ENCODE results near the gene UBR3.

Gene UBR3

GRCh38 chr2:170052151-170052550 lies 224.9 kb downstream of the UBR3 start:
- no peak for DNase-seq (ENCODE audit: low spot score)

GRCh38 chr2:170054997-170055396 lies 227.7 kb downstream of the UBR3 start:
- no peak for DNase-seq (ENCODE audit: low spot score)

GRCh38 chr2:170056900-170057299 lies 229.6 kb downstream of the UBR3 start:
- no peak for DNase-seq (ENCODE audit: low spot score)

GRCh38 chr2:170063456-170064235 lies 236.4 kb downstream of the UBR3 start:
- DNase-seq (ENCODE audit: low spot score) = no peak

- DNase-seq (ENCODE audit: low spot score) = no peak
These were observed 243.5 kb downstream of the UBR3 start for GRCh38 chr2:170070778-170071177.

- DNase-seq (ENCODE audit: low spot score) = no peak
These were observed 246.0 kb downstream of the UBR3 start for GRCh38 chr2:170073288-170073687.

- DNase-seq (ENCODE audit: low spot score) = no peak
These were observed 248.9 kb downstream of the UBR3 start for GRCh38 chr2:170076189-170076588.

- DNase-seq (ENCODE audit: low spot score) = no peak
These were observed 250.7 kb downstream of the UBR3 start for GRCh38 chr2:170077830-170078569.

- no peak for DNase-seq (ENCODE audit: low spot score)
These were observed 257.7 kb downstream of the UBR3 start for GRCh38 chr2:170084820-170085491.

- DNase-seq (ENCODE audit: low spot score) = no peak
These were observed 258.9 kb downstream of the UBR3 start for GRCh38 chr2:170086117-170086688.

- DNase-seq (ENCODE audit: low spot score) = no peak
These were observed 259.6 kb downstream of the UBR3 start for GRCh38 chr2:170086751-170087412.

GRCh38 chr2:170087413-170087793 lies 260.1 kb downstream of the UBR3 start:
- no peak for DNase-seq (ENCODE audit: low spot score)

GRCh38 chr2:170088776-170089175 lies 261.5 kb downstream of the UBR3 start:
- DNase-seq (ENCODE audit: low spot score) = no peak

GRCh38 chr2:170090229-170090628 lies 263.0 kb downstream of the UBR3 start:
- no peak for DNase-seq (ENCODE audit: low spot score)

GRCh38 chr2:170091436-170091835 lies 264.2 kb downstream of the UBR3 start:
- no peak for DNase-seq (ENCODE audit: low spot score)

- DNase-seq (ENCODE audit: low spot score) = no peak
These were observed 265.3 kb downstream of the UBR3 start for GRCh38 chr2:170092436-170093060.

GRCh38 chr2:170095380-170095779 lies 268.1 kb downstream of the UBR3 start:
- no peak for DNase-seq (ENCODE audit: low spot score)

GRCh38 chr2:170098626-170099312 lies 271.5 kb downstream of the UBR3 start:
- DNase-seq (ENCODE audit: low spot score) = no peak

GRCh38 chr2:170101789-170102188 lies 274.5 kb downstream of the UBR3 start:
- DNase-seq (ENCODE audit: low spot score) = no peak

GRCh38 chr2:170106102-170106840 lies 279.0 kb downstream of the UBR3 start:
- no peak for DNase-seq (ENCODE audit: low spot score)

Measured in CD4-positive, alpha-beta T cell treated with Interleukin-2 at 100 ng/mL for 4 hours (primary cell).